Type B pancreatic cell (in vitro differentiated cells): ENCODE measurements around the gene CUX1. TPM values are rescaled to one million over a fixed set of nuclear protein-coding genes. Genes with fewer than 3 reads are reported as not detected.
A peak's percentile ranks its signal among the peaks of the same experiment; 100 is the strongest.

Experiments used
- DNase-seq: peaks from one replicate; pipeline ENCODE4 v3.0.0; 2021; ENCODE audit warnings: mixed read lengths; ENCODE audit not compliant: unreplicated experiment; ENCODE audit errors: extremely low spot score
- H3K27ac Mint-ChIP-seq: 2 replicates; pipeline ENCODE4 v1.8.0; 2021; ENCODE audit warnings: mild to moderate bottlenecking, mixed read lengths
- H3K27me3 Mint-ChIP-seq: 2 replicates; pipeline ENCODE4 v1.8.0; 2021; ENCODE audit warnings: mixed read lengths
- H3K36me3 Mint-ChIP-seq: 2 replicates; pipeline ENCODE4 v1.8.0; 2021; ENCODE audit warnings: mixed read lengths
- H3K4me1 Mint-ChIP-seq: one replicate; pipeline ENCODE4 v1.8.0; 2021; ENCODE audit warnings: mixed read lengths; ENCODE audit not compliant: unreplicated experiment
- H3K4me3 Mint-ChIP-seq: 2 replicates; pipeline ENCODE4 v1.8.0; 2021; ENCODE audit warnings: mild to moderate bottlenecking, mixed read lengths
- H3K9me3 Mint-ChIP-seq: 2 replicates; pipeline ENCODE4 v1.8.0; 2021; ENCODE audit warnings: mixed read lengths
- total RNA-seq: library from RNA; stranded (reverse); gene quantifications from 2 replicates; pipeline ENCODE4 v1.2.1, GENCODE V29; 2021; ENCODE audit warnings: low replicate concordance
- TF ChIP-seq, protein P1 (sequence below): fragments of 200-600 bp; sonication (generic); conservative IDR thresholded peaks from 2 replicates; pipeline ENCODE4 v1.5.0; 2021; ENCODE audit warnings: antibody characterized with exemption, mild to moderate bottlenecking

CUX1 gene
- total RNA-seq, 1 donor from 2014 or later = 76.4 TPM

GRCh38 chr7:102264367-102264891 lies 447.0 kb downstream of the CUX1 start:
- no peaks in the 10 kb centered on the region for H3K36me3 Mint-ChIP-seq
- peak overlapping the region; percentile 34 for H3K27ac Mint-ChIP-seq
- no peaks in the 10 kb centered on the region for H3K27me3 Mint-ChIP-seq
- no peak for DNase-seq
- TF ChIP-seq, protein P1, sequence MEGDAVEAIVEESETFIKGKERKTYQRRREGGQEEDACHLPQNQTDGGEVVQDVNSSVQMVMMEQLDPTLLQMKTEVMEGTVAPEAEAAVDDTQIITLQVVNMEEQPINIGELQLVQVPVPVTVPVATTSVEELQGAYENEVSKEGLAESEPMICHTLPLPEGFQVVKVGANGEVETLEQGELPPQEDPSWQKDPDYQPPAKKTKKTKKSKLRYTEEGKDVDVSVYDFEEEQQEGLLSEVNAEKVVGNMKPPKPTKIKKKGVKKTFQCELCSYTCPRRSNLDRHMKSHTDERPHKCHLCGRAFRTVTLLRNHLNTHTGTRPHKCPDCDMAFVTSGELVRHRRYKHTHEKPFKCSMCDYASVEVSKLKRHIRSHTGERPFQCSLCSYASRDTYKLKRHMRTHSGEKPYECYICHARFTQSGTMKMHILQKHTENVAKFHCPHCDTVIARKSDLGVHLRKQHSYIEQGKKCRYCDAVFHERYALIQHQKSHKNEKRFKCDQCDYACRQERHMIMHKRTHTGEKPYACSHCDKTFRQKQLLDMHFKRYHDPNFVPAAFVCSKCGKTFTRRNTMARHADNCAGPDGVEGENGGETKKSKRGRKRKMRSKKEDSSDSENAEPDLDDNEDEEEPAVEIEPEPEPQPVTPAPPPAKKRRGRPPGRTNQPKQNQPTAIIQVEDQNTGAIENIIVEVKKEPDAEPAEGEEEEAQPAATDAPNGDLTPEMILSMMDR = no peak
- H3K4me3 Mint-ChIP-seq = no peak overlapping the region
- no peaks in the 10 kb centered on the region for H3K9me3 Mint-ChIP-seq
- H3K4me1 Mint-ChIP-seq = peaks cover 17% of the 10 kb centered on the region

GRCh38 chr7:102266541-102266940 lies 449.1 kb downstream of the CUX1 start:
- Mint-ChIP-seq H3K27ac (no peak overlapping the region), H3K4me1 (peaks cover 12% of the 10 kb centered on the region), H3K36me3 (no peaks in the 10 kb centered on the region), H3K27me3 (no peaks in the 10 kb centered on the region), H3K9me3 (no peaks in the 10 kb centered on the region), H3K4me3 (no peak overlapping the region)
- TF ChIP-seq, protein P1 = no peak
- DNase-seq = no peak

GRCh38 chr7:102268635-102269034 lies 451.2 kb downstream of the CUX1 start:
- TF ChIP-seq, protein P1 = no peak
- no peak for DNase-seq
- no peak overlapping the region for H3K4me3 Mint-ChIP-seq
- peaks cover 14% of the 10 kb centered on the region for H3K4me1 Mint-ChIP-seq
- no peaks in the 10 kb centered on the region for H3K9me3 Mint-ChIP-seq
- peaks cover 3% of the 10 kb centered on the region for H3K27me3 Mint-ChIP-seq
- H3K36me3 Mint-ChIP-seq = no peaks in the 10 kb centered on the region
- H3K27ac Mint-ChIP-seq = no peak overlapping the region

DNA sequence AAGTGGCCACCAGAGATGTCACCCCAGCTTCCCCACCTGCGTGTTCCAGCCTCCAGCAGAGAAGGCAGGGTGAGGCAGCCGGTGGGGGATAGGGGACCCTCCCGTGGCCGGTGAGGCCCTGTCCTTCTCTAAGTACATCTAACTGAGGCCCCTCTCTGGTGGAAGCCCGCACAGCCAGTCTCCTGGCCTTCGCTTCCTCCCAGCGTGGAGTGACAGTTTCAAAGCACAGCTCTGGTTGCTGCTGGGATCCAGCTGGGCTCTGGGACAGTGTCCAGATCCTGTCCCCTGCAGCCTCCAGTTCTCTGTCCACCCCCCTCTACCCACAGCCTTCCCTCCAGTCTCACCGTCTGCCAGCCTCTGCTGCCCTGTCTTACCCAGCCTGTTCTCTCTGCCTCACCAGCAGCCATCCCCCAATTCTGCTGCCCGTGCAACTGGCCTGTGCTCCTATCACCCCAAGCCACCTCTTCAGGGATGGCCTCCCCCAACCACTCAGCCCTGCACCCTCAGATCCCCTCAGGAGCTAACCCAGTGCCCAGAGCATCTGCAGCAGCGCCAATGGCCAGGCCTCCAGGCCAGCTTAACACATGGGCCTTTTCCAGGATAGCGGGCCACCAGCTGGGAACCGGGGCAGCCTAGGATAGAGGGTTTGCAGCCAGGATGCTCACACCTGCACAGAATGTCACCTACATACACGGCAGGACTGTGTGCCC lies 452.9 kb downstream of the CUX1 start:
- TF ChIP-seq, protein P1 = no peak
- peaks cover 3% of the 10 kb centered on the region for H3K27me3 Mint-ChIP-seq
- H3K9me3 Mint-ChIP-seq = no peaks in the 10 kb centered on the region
- DNase-seq = no peak
- no peak overlapping the region for H3K27ac Mint-ChIP-seq
- peaks cover 8% of the 10 kb centered on the region for H3K4me1 Mint-ChIP-seq
- no peaks in the 10 kb centered on the region for H3K36me3 Mint-ChIP-seq
- no peak overlapping the region for H3K4me3 Mint-ChIP-seq

- H3K9me3 Mint-ChIP-seq = no peaks in the 10 kb centered on the region
These were observed 453.9 kb downstream of the CUX1 start for GRCh38 chr7:102271158-102271798.

More at GRCh38 chr7:102271158-102271798, 453.9 kb downstream of the CUX1 start:
- DNase-seq = no peak
- no peaks in the 10 kb centered on the region for H3K36me3 Mint-ChIP-seq
- no peak overlapping the region for H3K4me3 Mint-ChIP-seq
- H3K27me3 Mint-ChIP-seq = peaks cover 3% of the 10 kb centered on the region
- TF ChIP-seq, protein P1 = no peak
- no peak overlapping the region for H3K27ac Mint-ChIP-seq
- H3K4me1 Mint-ChIP-seq = peaks cover 8% of the 10 kb centered on the region
